Medulla oblongata (tissue), 1 donor: ENCODE measurements around the gene PALD1.

Source experiments
- DNase-seq: peaks from one replicate; pipeline ENCODE4 v3.0.0-alpha.2; 2015; ENCODE audit errors: extremely low spot score

The PALD1 gene

DNA sequence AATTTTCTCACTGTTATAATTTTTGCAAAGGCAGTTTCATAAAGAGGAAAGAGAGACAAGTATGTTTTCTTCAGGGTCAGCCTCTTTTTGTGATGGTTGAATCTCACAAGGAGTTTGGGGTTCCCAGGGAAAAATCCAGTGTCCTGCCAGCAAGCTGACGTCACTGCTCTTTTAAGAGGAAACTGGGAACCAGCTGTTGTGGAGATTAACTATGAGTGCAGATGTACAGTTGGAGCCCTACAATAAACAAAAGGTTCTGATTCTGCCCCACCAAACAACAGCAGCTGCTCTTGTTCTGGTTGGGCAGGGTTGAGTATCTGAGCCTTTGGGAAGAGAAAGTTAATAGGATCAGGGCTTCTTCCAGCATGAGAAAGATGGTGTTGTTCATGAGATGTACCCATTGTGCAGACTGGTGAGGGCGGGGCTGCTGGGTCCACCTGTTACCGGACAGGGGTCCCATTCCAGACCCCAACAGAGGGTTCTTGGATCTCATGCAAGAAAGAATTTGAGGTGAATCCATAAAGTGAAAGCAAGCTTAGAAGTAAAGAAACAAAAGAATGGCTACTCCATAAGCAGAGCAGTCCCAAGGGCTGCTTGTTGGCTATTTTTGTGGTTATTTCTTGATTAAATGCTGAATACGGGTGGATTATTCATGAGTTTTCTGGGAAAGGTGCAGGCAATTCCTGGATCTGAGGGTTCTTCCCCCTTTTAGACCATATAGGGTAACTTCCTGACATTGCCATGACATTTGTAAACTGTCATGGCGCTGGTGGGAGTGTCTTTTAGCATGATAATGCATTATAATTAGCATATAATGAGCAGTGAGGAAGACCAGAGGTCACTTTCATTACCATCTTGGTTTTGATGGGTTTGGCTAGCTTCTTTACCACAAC, 111.4 kb downstream of the PALD1 start:
- peak; percentile 26 for DNase-seq

DNA sequence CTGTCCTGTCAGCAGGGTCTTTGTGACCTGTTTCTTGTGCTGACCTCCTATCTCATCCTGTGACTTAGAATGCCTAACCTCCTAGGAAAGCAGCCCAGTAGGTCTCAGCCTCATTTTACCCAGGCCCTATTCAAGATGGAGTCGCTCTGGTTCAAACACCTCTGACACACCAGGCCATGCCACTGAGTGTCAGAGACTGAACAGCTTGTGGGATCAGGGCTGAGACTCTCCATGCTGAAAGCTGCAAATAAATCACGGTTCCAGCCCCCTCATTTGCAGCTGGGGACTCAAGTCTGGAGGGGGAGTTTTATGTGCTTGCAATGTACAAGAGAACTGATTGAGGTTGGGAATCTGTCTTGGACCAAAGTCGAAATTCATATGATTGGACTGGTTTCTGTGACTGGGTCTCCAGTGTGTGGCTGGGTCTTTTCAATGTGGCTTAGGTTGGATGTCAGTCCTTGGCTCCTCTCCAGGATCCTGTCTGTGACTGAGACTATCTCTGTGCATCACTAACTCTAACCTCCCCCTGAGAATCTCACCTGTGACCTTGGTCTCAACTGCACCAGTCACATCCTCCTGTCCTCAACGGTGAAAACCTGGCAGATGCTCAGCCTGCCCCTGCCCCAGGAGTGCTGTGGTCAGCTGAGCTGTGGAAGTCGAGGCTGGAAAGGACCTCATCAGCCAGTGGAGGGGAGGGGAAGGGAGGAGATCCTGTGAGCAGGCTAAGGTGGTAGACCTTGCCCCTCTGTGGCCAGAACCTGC, 112.3 kb downstream of the PALD1 start:
- DNase-seq = no peak

DNA sequence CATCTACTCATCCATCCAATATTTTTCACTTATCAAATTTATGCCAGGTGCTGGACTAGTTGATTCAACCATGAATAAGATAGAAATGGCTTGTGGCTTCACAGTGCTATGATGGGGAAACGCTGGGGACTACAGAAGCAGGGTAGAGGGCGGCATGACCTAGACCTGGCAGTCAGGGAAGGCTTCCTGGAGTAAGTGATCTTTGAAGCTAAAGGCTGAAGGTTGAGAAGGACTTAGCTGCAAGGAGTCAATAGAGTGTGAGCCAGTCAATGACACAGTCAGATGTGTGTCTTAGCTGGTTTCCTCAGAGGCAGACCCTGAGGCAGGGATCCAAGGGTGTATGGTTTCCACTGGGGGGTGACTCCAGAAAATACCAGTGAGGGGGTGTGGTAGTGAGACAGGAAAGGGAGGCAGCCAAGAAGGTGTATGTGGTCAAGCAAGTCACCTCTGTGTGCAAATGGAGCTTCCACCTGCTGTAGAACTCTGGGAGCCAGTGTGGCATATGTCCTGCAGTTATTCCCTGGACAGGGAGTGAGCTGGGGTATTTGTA, 113.7 kb downstream of the PALD1 start:
- DNase-seq = no peak

DNA sequence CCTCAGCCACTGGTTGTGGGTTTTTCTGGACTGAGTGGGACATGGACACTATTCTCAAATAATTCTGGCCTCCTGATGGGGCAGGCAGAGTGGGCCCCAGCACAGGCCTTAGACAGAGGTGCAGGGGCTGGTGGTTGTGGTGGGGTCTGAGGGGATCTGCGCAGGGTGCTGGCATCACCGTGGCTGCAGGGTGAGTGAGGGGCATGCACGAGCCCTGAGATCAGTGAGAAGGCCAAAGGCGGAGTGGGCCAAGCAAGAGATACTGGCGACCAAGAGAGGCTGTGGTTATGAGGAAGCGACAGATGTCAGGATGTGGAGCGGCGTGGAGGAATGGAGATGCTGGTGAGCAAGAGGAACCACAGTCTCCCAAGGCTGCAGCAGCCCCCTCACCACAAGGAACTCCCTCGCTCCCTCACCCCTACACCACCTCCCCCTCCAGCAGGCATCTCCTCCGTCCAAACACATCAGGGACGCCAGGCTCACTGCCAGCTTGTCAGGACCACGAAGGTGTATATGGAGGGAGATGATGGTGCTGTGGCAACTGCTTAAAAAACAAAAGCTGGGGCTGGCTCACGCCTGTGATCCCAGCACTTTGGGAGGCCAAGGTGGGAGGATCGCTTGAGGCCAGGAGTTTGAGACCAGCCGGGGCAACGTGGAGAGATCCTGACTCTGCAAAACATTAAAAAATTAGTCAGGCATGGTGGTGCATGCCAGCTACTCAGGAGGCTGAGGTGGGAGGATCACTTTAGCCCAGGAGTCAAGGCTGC, 114.4 kb downstream of the PALD1 start:
- no peak for DNase-seq

DNA sequence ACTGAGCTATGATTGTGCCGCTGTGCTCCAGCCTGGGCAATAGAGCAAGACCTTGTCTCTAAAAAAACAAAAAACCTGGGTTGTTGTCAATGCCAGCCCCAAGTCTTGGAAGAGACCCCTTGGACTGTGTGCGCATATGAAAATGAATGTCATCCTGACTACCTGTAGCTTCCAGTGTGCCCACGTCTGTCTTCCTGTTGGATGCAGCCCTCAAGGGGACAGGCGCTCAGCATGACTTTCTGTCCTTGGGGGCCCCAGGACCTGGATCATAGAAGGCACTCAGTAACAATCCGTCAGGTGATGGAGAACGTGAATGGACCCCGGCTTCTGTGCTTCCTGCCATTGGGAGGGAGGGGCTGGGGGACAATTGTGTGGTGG, 114.9 kb downstream of the PALD1 start:
- no peak for DNase-seq

DNA sequence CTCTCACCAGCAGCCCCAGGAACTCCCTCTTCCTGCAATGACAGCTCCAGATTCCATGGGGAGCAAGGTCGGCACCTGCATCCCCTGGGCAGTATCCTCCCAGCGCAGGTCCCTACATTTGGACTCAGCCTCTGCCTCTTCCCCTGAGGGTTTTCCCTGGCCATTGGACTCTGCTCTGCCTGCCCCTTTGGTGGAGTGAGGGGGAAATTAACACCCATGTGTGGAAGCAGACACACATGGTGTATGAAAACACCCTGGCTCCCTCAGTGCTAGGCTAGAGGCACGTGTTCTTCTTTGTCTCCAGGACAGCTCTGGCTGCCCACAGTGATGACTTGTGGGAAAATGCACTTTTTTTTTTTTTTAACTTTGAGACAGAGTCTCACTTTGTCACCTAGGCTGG, 115.6 kb downstream of the PALD1 start:
- DNase-seq = no peak

DNA sequence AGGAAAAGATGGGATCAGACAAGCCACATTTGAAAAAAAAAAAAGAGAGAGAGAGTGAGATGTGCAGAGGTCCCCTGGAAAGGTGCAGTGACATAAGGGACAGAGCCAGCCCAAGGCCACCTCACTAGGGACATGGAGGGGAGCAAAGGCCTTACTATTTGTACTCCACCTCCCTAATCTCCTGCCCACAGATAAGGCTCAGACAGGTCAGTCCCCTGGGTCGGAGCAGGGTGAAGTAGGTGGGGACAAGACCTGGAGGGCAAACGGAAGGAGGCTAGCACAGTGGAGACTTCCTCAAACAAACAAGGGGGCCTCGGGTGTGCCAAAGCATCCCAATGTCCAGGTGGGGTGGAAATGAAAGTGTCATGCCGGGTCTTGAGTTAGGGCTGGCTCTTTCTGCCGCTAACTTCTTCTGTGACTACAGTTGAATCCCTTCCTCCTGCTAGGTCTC, 117.0 kb downstream of the PALD1 start:
- no peak for DNase-seq

DNA sequence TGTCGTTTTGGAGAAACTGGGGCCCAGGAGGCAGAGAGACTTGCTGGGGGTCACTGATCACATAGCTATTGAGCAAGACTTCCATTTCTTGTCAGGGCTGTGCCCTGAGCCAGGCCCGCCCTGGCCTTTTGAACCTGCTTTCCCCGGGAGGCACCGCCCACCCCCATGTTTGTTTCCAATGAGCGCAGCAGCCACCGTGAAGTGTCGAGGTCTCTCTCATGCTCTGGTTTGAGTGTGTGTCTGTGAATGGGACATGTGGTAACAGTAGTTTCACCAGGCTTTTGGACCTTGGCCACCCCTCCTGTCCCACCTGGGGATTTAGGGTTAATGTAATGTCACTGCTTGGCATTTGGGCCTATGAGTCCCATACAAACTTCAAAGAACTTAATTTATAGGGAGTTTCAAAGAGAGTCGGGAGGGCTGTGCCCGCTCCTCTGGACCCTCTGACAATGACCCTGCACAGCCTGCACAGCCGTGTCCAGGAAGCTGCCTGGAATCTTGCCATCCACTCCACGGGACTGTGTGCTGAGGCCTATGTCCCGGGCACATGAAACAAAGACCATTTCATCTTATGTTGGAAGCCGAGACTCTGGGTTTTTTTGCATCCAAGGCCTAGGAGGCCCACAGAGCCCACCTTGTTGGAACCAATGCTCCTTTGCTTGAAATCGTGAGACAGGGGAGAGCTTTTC, 117.7 kb downstream of the PALD1 start:
- DNase-seq = peak; percentile 70

DNA sequence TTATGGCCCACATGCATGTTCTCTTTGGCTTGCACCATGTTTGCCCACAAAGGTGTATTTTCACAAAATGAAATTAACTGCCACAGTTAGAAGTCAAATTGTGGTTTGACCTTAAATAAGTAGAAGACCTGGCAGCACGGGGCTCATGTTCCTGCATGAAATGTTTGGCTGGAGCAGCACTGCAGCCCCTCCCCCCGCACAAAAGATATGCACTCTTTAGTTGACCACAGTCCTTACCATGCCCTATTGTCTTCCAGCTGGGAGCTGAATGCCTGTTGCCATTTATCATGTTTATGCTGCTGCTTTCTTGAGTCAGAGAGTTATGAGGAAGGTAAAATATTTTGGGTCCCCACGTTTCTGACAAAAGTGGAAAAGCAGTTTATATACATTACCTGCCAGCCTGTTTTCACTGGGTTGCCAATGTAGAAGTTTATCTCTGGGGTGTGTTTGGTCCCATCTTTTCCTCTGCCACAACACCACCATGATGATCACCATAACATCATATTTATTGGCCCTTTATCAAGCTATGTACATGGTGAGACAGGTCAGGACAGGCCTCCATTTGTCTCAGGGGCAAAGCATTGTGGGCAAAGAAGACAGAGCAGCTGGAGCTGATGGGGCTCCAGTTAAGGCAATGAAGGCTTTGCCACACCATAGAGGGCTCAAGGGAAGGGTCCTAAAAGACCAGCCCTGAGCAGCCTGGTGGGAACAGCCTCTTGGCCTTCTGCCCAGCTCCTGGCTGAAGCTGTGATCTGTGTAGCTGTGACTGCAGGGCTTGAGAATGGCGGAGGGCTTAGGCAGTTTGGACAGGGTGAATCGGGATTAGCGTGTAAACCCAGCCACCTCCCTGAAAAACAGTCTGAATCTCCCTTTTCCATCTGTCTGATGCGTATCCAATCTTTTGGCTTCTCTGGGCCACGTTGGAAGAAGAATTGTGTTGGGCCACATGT, 118.6 kb downstream of the PALD1 start:
- no peak for DNase-seq

DNA sequence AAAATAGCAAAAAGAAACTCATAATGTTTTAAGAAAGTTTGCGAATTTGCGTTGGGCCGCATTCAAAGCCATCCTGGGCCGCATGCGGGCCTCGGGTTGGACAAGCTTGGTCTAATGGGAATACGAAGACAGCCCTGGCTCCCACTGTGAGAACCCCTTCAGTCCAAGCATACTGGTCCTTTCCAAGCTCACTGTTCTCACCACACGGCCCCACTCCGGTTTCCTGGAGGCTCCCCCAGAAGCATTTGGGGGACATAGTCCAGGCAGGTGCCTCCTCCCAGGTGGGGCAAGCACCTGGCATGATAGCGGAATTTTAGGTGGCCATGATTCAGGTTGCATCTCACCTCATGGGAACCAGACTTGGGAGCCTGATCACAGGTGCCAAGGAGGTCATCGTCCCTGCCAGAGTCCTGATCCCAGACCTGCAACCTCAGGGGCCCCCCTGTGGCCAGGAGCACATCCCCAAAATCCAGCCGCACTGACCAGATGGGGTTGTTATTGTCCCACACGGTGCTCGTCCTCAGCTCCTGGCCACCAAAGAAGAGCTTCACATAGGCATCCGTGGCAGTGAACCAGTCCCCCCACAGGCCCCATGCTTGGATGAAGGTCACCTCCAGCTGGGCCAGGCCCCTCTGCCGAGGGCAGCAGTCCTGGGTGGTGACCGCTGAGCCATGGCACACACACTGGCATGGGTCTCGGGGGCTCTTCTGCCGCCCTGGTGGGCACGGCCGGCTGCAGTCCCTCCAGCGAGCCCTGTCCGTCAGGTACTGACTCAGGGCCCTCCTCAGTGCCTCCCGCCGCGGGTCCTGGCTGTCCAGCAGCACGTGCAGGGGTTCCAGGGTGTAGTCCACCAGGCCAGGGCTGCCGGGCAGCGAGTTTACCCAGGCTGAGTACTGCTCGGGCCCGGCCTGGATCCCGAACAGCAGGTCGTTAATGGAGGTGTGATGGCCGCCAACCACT, 119.6 kb downstream of the PALD1 start:
- DNase-seq = no peak

DNA sequence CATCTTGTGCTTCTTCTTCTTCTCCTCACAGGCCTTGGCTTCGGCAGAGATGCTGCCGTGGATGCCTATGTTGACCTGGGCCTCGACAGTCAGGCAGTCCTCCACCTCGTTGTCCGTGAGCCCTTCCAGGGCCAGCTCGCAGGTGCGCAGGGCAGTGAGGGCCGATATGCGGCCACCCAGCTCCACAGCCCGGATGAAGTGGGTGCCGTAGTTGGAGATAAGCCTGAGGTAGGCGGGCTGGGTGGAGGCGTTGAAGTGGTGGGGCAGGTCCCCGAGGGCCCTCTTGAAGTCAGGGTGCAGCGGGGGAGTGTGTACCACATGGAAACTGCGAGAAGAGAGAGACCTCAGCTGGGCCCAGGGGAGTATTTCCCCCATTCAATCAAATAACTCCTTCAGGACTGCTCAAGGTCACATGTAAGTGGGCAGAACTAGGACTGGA, 120.3 kb downstream of the PALD1 start:
- DNase-seq = no peak

DNA sequence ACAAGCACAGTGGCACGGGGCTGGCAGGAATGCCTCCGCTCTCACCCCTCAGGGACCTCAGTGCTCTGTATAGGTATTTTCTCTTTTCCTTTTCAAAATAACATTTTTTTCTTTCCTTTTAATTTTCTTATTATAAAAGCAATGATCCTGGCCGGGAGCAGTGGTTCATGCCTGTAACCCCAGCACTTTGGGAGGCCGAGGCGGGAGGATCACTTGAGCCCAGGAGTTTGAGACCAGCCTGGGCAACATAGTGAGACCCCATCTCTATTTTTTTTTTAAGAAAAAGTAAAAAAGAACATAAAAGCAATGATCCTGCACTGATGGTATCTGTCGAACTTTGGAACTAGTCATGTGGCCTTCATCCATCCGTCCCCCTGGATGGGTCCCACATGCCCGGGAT, 120.8 kb downstream of the PALD1 start:
- no peak for DNase-seq

DNA sequence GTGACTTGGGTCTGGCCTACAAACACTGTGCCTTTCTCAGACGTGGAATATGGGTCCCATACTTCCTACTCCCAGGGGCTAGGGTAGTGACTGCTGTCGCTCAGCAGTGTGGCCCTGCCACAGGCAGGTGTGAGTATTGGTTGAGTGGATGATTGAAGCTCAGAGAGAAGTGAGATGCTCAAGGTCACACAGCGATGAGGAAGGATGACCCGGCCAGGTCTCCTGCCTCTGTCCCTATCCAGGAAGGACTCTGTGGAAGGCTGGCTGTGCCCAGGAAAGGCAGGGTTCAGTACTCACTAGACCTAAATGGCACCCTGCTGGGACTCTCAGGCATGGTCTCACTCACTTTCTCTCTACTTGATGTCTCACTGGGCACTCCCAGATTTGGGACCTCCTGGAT, 121.2 kb downstream of the PALD1 start:
- DNase-seq = no peak

DNA sequence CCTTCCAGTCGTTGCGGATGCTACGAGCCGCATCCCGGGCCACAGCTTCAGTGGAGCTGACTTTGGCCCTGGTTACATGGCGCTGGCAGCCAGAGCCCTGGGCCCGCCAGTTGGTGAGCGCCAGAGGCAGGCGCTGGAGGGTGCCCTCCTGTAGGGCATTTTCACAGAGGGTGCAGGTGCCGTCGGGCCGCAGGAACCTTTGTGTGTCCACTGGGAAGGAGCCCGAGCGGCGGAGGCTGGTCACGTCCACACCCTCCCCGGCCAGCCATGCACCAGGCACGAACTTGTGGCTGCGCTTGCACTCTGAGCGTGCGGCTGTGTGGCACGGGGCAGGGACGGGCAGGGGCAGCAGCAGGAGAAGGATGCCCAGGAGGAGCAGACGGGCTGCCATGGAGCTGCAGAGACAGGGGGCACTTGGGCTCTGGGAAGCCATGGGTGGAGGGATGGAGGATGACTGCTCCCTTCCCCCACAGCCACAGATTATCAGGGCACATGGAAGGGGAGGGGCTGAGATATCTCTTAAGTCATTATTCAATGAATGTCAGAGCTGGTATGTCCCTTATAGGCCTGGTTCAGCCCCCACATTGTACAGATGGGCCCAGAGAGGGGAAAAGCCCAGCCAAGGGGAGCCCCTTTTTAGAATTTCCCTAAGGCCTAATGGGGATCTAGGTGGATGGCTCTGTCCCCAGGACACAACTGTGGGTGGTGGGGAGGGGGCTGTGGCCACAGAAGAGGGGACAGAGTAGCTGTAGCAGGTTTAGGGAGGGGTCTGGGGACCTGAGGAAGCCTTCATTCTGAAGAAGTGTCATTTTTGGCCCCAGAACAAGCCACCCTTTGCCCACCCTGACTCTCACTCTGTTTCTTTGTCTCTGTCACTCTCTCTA, 122.2 kb downstream of the PALD1 start:
- DNase-seq = no peak

DNA sequence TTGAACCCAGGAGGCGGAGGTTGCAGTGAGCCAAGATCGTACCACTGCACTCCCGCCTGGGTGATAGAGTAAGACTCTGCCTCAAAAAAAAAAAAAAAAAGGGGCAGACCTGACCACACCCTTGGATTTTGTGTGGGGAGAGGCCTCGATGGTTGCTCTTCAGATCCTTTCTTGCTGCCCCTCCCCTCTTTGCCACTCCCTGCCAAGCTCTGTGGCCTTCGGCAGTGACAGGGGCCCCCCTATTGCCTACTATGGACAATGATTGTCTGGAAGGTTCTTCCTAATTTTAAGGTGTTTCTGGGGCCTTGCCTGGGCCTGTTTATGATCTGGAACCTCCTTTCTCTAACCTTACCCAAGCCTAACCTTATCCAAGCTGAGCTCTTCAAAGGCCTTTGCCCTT, 123.2 kb downstream of the PALD1 start:
- DNase-seq = no peak

DNA sequence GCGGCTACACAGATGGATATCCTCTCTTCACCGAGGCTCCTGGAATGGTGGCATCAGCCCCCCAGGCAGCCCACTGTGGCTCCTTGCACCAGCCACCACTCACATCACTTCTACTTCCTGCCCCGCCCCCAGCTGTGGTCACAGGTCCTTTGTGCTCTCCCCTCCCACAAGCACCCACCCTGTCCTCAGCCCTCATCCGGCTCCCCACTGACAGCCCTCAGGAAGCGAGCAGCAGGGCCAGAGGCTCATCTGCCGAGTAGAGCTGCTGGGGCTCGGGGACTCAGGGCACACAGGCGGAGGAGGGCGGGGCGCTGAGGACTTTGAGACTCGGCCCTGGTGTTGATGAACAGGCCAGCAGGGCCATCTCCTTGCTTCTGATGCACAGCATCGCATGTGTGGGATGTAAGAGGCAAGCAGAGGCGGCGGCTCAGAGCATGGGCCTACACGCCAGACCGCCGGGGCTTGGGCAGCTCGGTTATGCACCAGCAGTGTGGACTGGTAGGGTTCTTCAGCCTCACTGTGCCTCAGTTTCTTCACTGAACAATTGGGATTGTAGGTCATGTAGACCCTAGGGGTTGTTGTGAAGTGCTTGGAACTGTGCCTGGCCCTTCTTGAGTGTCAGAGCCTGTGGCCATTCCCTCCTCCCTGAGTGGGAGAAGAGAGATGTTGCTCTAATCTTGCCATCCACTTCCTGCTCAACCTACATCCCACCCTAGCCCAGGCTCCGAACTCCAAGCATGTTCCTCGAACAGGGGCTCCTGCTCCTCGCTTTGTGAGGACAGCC, 124.3 kb downstream of the PALD1 start, which contains the start of gene PRF1:
Gene PRF1 (minus strand): TSS at position 77 of the 784 bp plus-strand sequence. CDS start 1,839 bp downstream, outside the sequence.
- DNase-seq = no peak

DNA sequence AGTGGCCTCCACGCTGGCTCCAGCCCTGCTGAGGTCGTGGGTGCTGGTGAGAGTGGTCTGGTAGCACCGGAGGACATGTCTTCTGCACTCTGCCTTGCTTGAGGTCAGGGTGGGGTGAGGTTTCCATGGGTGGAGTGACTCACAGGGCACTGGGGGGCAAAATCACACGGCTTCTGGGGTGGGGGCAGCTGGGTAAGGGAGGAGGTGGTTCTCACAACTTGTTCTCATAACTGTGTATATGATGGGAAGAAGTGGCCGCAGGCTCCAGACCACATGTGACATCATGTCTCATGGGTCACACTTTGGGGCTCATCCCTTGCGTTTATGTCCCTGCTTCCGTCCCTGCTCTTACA, 124.9 kb downstream of the PALD1 start:
- no peak for DNase-seq
